K562 (cell line): ENCODE results near the gene ZNF649. TPM values are rescaled to one million over a fixed set of nuclear protein-coding genes. Genes with fewer than 3 reads are reported as not detected.

Experiments used
- ASH1L ChIP-seq: fragments of 450-650 bp; IDR thresholded peaks from 2 replicates; pipeline ENCODE4 v1.6.1; 2018; ENCODE audit warnings: borderline replicate concordance, mild to moderate bottlenecking, low read depth; ENCODE audit not compliant: partially characterized antibody
- BRD4 ChIP-seq: fragments of 200-600 bp; sonication (generic); IDR thresholded peaks from 2 replicates; pipeline ENCODE4 v1.6.1; 2017; ENCODE audit warnings: inconsistent platforms
- CBFA2T2 ChIP-seq: fragments of 450-650 bp; conservative IDR thresholded peaks from 2 replicates; pipeline ENCODE4 v1.6.1; 2017; ENCODE audit warnings: mild to moderate bottlenecking
- FOXM1 ChIP-seq, 2 experiments: fragments of 450-650 bp in 1 of 2; sonication (generic) in 1 of 2; formaldehyde crosslinking in 1 of 2; IDR thresholded peaks; 2 replicates each; pipeline versions ENCODE4 v1.6.1 to v1.9.0; 2017 to 2022; ENCODE audit warnings: low read depth in 2 of 2, mild to moderate bottlenecking in 2 of 2, missing genetic modification reagents in 1 of 2, moderate library complexity in 1 of 2
- GABPB1 ChIP-seq: sonication (generic); formaldehyde crosslinking; IDR thresholded peaks from 2 replicates; pipeline ENCODE4 v1.8.0; 2022; ENCODE audit warnings: mild to moderate bottlenecking, missing genetic modification reagents
- KHSRP ChIP-seq: fragments of 450-650 bp; IDR thresholded peaks from 2 replicates; pipeline ENCODE4 v1.6.1; 2017
- LEF1 ChIP-seq: fragments of 450-650 bp; IDR thresholded peaks from 2 replicates; pipeline ENCODE4 v1.6.1; 2016; ENCODE audit warnings: mild to moderate bottlenecking
- MXI1 ChIP-seq: IDR thresholded peaks from 2 replicates; pipeline ENCODE4 v1.6.1; 2011; ENCODE audit warnings: low read depth, mild to moderate bottlenecking, improper control_type of control experiment, low read length
- NELFE ChIP-seq: IDR thresholded peaks from 2 replicates; pipeline ENCODE4 v1.6.1; 2011; ENCODE audit warnings: mild to moderate bottlenecking; ENCODE audit not compliant: insufficient read depth, insufficient read length
- REST ChIP-seq, 2 experiments: fragments of 450-650 bp; formaldehyde crosslinking in 1 of 2; IDR thresholded peaks; 2 replicates each; pipeline versions ENCODE4 v1.4.0 to v1.6.1; 2014 to 2020; ENCODE audit warnings: mild to moderate bottlenecking in 2 of 2, borderline replicate concordance in 1 of 2, low read depth in 1 of 2
- TCF7 ChIP-seq: sonication (generic); IDR thresholded peaks from 2 replicates; pipeline ENCODE4 v1.6.1; 2016; ENCODE audit warnings: antibody characterized with exemption, borderline replicate concordance
- TRIM28 ChIP-seq: fragments of 450-650 bp; IDR thresholded peaks from 2 replicates; pipeline ENCODE4 v1.6.1; 2017
- WHSC1 ChIP-seq: IDR thresholded peaks from one replicate; pipeline ENCODE4 v1.6.1; 2012; ENCODE audit warnings: low read length, control low read depth, inconsistent platforms
- ZFP36 ChIP-seq: fragments of 150-350 bp; IDR thresholded peaks from 2 replicates; pipeline ENCODE4 v1.6.1; 2018; ENCODE audit warnings: low read length, low read depth; ENCODE audit not compliant: partially characterized antibody
- ZNF274 ChIP-seq: IDR thresholded peaks from 2 replicates; pipeline ENCODE4 v1.6.1; 2011; ENCODE audit warnings: low read depth, mild to moderate bottlenecking, low read length, moderate library complexity, borderline replicate concordance
- ZNF277 ChIP-seq: fragments of 250-450 bp; sonication (Bioruptor Pico); IDR thresholded peaks from 2 replicates; pipeline ENCODE4 v1.8.0; 2022; ENCODE audit warnings: inconsistent platforms, mild to moderate bottlenecking, moderate library complexity, borderline replicate concordance
- ZNF347 ChIP-seq: fragments of 450-650 bp; formaldehyde crosslinking; IDR thresholded peaks from 2 replicates; pipeline ENCODE4 v1.4.0; 2020; ENCODE audit warnings: low read depth, mild to moderate bottlenecking, moderate library complexity
- ZNF589 ChIP-seq: fragments of 200-800 bp; sonication (Bioruptor generic); IDR thresholded peaks from 2 replicates; pipeline ENCODE4 v1.6.1; 2016; ENCODE audit warnings: low read depth, missing genetic modification characterization, missing compliant biosample characterization
- ZNF695 ChIP-seq: fragments of 450-650 bp; formaldehyde crosslinking; IDR thresholded peaks from 2 replicates; pipeline ENCODE4 v1.4.0; 2020; ENCODE audit warnings: mild to moderate bottlenecking, moderate library complexity
- ZNF76 ChIP-seq: fragments of 250-450 bp; sonication (Bioruptor Pico); IDR thresholded peaks from 2 replicates; pipeline ENCODE4 v1.4.0; 2020; ENCODE audit warnings: mild to moderate bottlenecking, moderate library complexity, borderline replicate concordance
- ZNF785 ChIP-seq: fragments of 250-450 bp; sonication (Bioruptor Pico); IDR thresholded peaks from 2 replicates; pipeline ENCODE4 v1.4.0; 2020; ENCODE audit warnings: mild to moderate bottlenecking
- polyA plus RNA-seq, 8 experiments: library from polyadenylated mRNA; depleted of rRNA in 4 of 8; stranded (reverse) in 5 of 8; unstranded in 3 of 8; fragments of >200 nt; fragmentation: Nextera tagmentation in 2 of 8; fragmentation: Illumina TruSeq in 1 of 8; extraction: Ambion mirVana in 2 of 8; extraction: Trizol in 1 of 8; gene quantifications; 2 replicates each; pipeline versions ENCODE4 v1.2.1 to v1.2.3, GENCODE V29; 2011 to 2014; ENCODE audit warnings: inconsistent platforms in 1 of 8, missing spikeins in 1 of 8
- total RNA-seq, 7 experiments: library from RNA; depleted of rRNA in 6 of 7; stranded (reverse); fragments of >200 nt in 6 of 7; fragmentation: Illumina TruSeq in 2 of 7; extraction: Trizol in 2 of 7; gene quantifications; 2 replicates each; pipeline versions ENCODE4 v1.2.1 to v1.2.3, GENCODE V29; 2011 to 2021; ENCODE audit warnings: low replicate concordance in 1 of 7

Gene ZNF649
- total and polyA plus RNA-seq, 9 of the 15 experiments (the other 6 are each of a cell fraction or from before 2014, with no cell fraction given), result 1.4 to 14.9 (median 8.3) TPM

DNA sequence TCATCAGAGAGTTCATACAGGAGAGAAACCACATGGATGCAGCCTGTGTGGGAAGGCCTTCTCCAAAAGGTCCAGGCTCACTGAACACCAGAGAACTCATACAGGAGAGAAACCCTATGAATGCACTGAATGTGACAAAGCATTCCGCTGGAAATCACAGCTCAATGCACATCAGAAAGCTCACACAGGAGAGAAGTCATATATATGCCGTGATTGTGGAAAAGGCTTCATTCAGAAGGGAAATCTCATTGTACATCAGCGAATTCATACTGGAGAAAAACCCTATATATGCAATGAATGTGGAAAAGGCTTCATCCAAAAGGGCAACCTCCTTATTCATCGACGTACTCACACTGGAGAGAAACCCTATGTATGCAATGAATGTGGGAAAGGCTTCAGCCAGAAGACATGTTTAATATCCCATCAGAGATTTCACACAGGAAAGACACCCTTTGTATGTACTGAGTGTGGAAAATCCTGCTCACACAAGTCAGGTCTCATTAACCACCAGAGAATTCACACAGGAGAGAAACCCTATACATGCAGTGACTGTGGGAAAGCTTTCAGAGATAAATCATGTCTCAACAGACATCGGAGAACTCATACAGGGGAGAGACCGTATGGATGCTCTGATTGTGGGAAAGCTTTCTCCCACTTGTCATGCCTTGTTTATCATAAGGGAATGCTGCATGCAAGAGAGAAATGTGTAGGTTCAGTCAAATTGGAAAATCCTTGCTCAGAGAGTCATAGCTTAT lies 40.2 kb upstream of the ZNF649 start (continued):
- no peak for TF ChIP-seq REST (IDR thresholded peaks at IDR 0.05; ENCODE audit: borderline replicate concordance)
- no peak for TF ChIP-seq REST (CRISPR knock-in tag; IDR thresholded peaks at IDR 0.05; ENCODE audit: low read depth)
- no peak for TF ChIP-seq ZNF695 (CRISPR knock-in tag)
- TF ChIP-seq ZNF274, result peak; percentile 87
- no peak for TF ChIP-seq ZNF785
- no peak for TF ChIP-seq ASH1L
- TF ChIP-seq ZNF589 (CRISPR knock-in tag), result no peak
- TF ChIP-seq ZNF277 (CRISPR knock-in tag), result no peak
- no peak for TF ChIP-seq NELFE
- TF ChIP-seq FOXM1 (IDR thresholded peaks at IDR 0.05; ENCODE audit: low read depth), result no peak
- TF ChIP-seq FOXM1 (CRISPR knock-in tag; IDR thresholded peaks at IDR 0.05; ENCODE audit: low read depth), result no peak
- TF ChIP-seq ZNF76, result no peak
- TF ChIP-seq TCF7, result no peak
- no peak for TF ChIP-seq ZNF347 (CRISPR knock-in tag)
- no peak for TF ChIP-seq ZFP36
- TF ChIP-seq BRD4, result no peak
- no peak for TF ChIP-seq MXI1
- TF ChIP-seq KHSRP, result no peak
- no peak for TF ChIP-seq CBFA2T2
- no peak for TF ChIP-seq WHSC1
- no peak for TF ChIP-seq GABPB1 (CRISPR knock-in tag)
- peak; percentile 80 for TF ChIP-seq TRIM28
- no peak for TF ChIP-seq LEF1
